ENCODE results near the gene LMNA.
A peak's percentile ranks its signal among the peaks of the same experiment; 100 is the strongest.

LMNA gene

GRCh38 chr1:156074661-156075060 is 39.9 kb upstream of the LMNA start:
- Histone ChIP-seq H3K4me3 (ENCODE audit: low read depth, low read length) (no peak overlapping the region), H3K27ac (ENCODE audit: low read depth, low read length) (peak overlapping the region; percentile 84), H3K4me1 (ENCODE audit: control insufficient read depth, insufficient read depth, low read length) (peaks cover 74% of the 10 kb centered on the region), H3K27me3 (ENCODE audit: control insufficient read depth, insufficient read depth, low read length) (no peaks in the 10 kb centered on the region), H3K9ac (ENCODE audit: low read depth, low read length) (no peak overlapping the region), H3K36me3 (ENCODE audit: control insufficient read depth, insufficient read depth, low read length) (peaks cover 40% of the 10 kb centered on the region), H3K9me3 (ENCODE audit: control insufficient read depth, insufficient read depth, low read length) (no peaks in the 10 kb centered on the region)

GRCh38 chr1:156075162-156075561 is 39.3 kb upstream of the LMNA start:
- no peak overlapping the region for H3K4me3 ChIP-seq (ENCODE audit: low read depth, low read length)
- no peaks in the 10 kb centered on the region for H3K27me3 ChIP-seq (ENCODE audit: control insufficient read depth, insufficient read depth, low read length)
- no peak overlapping the region for H3K9ac ChIP-seq (ENCODE audit: low read depth, low read length)
- peak overlapping the region; percentile 84 for H3K27ac ChIP-seq (ENCODE audit: low read depth, low read length)
- H3K9me3 ChIP-seq (ENCODE audit: control insufficient read depth, insufficient read depth, low read length), result no peaks in the 10 kb centered on the region
- H3K36me3 ChIP-seq (ENCODE audit: control insufficient read depth, insufficient read depth, low read length), result peaks cover 40% of the 10 kb centered on the region
- H3K4me1 ChIP-seq (ENCODE audit: control insufficient read depth, insufficient read depth, low read length), result peaks cover 78% of the 10 kb centered on the region

- Histone ChIP-seq H3K9me3 (ENCODE audit: control insufficient read depth, insufficient read depth, low read length) (no peaks in the 10 kb centered on the region), H3K27me3 (ENCODE audit: control insufficient read depth, insufficient read depth, low read length) (no peaks in the 10 kb centered on the region), H3K9ac (ENCODE audit: low read depth, low read length) (no peak overlapping the region), H3K27ac (ENCODE audit: low read depth, low read length) (peak overlapping the region; percentile 84), H3K4me1 (ENCODE audit: control insufficient read depth, insufficient read depth, low read length) (peaks cover 78% of the 10 kb centered on the region), H3K4me3 (ENCODE audit: low read depth, low read length) (no peak overlapping the region), H3K36me3 (ENCODE audit: control insufficient read depth, insufficient read depth, low read length) (peaks cover 37% of the 10 kb centered on the region)
Observed at GRCh38 chr1:156075775-156076204, 38.7 kb upstream of the LMNA start.

GRCh38 chr1:156076609-156077429 is 37.7 kb upstream of the LMNA start:
- peak overlapping the region; percentile 13; the same call in 1 of the 2 replicates for H3K4me3 ChIP-seq (ENCODE audit: low read depth, low read length)
- no peaks in the 10 kb centered on the region for H3K9me3 ChIP-seq (ENCODE audit: control insufficient read depth, insufficient read depth, low read length)
- H3K9ac ChIP-seq (ENCODE audit: low read depth, low read length), result peak overlapping the region; percentile 26; the same call in 1 of the 2 replicates

GRCh38 chr1:156077430-156077760 is 37.1 kb upstream of the LMNA start:
- Histone ChIP-seq H3K27ac (ENCODE audit: low read depth, low read length) (peak overlapping the region; percentile 84), H3K27me3 (ENCODE audit: control insufficient read depth, insufficient read depth, low read length) (no peaks in the 10 kb centered on the region), H3K36me3 (ENCODE audit: control insufficient read depth, insufficient read depth, low read length) (peaks cover 37% of the 10 kb centered on the region), H3K9ac (ENCODE audit: low read depth, low read length) (peak overlapping the region; percentile 26; the same call in 1 of the 2 replicates), H3K9me3 (ENCODE audit: control insufficient read depth, insufficient read depth, low read length) (no peaks in the 10 kb centered on the region), H3K4me3 (ENCODE audit: low read depth, low read length) (peak overlapping the region; percentile 13; the same call in 1 of the 2 replicates), H3K4me1 (ENCODE audit: control insufficient read depth, insufficient read depth, low read length) (peaks cover 71% of the 10 kb centered on the region)

More at GRCh38 chr1:156076609-156077429, 37.7 kb upstream of the LMNA start:
- Histone ChIP-seq H3K27ac (ENCODE audit: low read depth, low read length) (peak overlapping the region; percentile 84), H3K36me3 (ENCODE audit: control insufficient read depth, insufficient read depth, low read length) (peaks cover 37% of the 10 kb centered on the region), H3K27me3 (ENCODE audit: control insufficient read depth, insufficient read depth, low read length) (no peaks in the 10 kb centered on the region), H3K4me1 (ENCODE audit: control insufficient read depth, insufficient read depth, low read length) (peaks cover 75% of the 10 kb centered on the region)

GRCh38 chr1:156078728-156079127 is 35.8 kb upstream of the LMNA start:
- Histone ChIP-seq H3K27me3 (ENCODE audit: control insufficient read depth, insufficient read depth, low read length) (no peaks in the 10 kb centered on the region), H3K4me1 (ENCODE audit: control insufficient read depth, insufficient read depth, low read length) (peaks cover 58% of the 10 kb centered on the region), H3K36me3 (ENCODE audit: control insufficient read depth, insufficient read depth, low read length) (peaks cover 37% of the 10 kb centered on the region), H3K9ac (ENCODE audit: low read depth, low read length) (no peak overlapping the region), H3K4me3 (ENCODE audit: low read depth, low read length) (no peak overlapping the region), H3K9me3 (ENCODE audit: control insufficient read depth, insufficient read depth, low read length) (no peaks in the 10 kb centered on the region), H3K27ac (ENCODE audit: low read depth, low read length) (no peak overlapping the region)

GRCh38 chr1:156079762-156080161 is 34.7 kb upstream of the LMNA start:
- Histone ChIP-seq H3K9ac (ENCODE audit: low read depth, low read length) (no peak overlapping the region), H3K36me3 (ENCODE audit: control insufficient read depth, insufficient read depth, low read length) (peaks cover 34% of the 10 kb centered on the region)

GRCh38 chr1:156080241-156080862 is 34.2 kb upstream of the LMNA start:
- peak overlapping the region; percentile 88 for H3K4me3 ChIP-seq (ENCODE audit: low read depth, low read length)
- no peaks in the 10 kb centered on the region for H3K9me3 ChIP-seq (ENCODE audit: control insufficient read depth, insufficient read depth, low read length)
- H3K36me3 ChIP-seq (ENCODE audit: control insufficient read depth, insufficient read depth, low read length), result peaks cover 30% of the 10 kb centered on the region
- peaks cover 52% of the 10 kb centered on the region for H3K4me1 ChIP-seq (ENCODE audit: control insufficient read depth, insufficient read depth, low read length)
- peak overlapping the region; percentile 51; the same call in 1 of the 2 replicates for H3K9ac ChIP-seq (ENCODE audit: low read depth, low read length)
- H3K27me3 ChIP-seq (ENCODE audit: control insufficient read depth, insufficient read depth, low read length), result no peaks in the 10 kb centered on the region
- H3K27ac ChIP-seq (ENCODE audit: low read depth, low read length), result peak overlapping the region; percentile 98

More at GRCh38 chr1:156079762-156080161, 34.7 kb upstream of the LMNA start:
- H3K9me3 ChIP-seq (ENCODE audit: control insufficient read depth, insufficient read depth, low read length), result no peaks in the 10 kb centered on the region
- H3K4me1 ChIP-seq (ENCODE audit: control insufficient read depth, insufficient read depth, low read length), result peaks cover 54% of the 10 kb centered on the region
- H3K27me3 ChIP-seq (ENCODE audit: control insufficient read depth, insufficient read depth, low read length), result no peaks in the 10 kb centered on the region
- H3K27ac ChIP-seq (ENCODE audit: low read depth, low read length), result peak overlapping the region; percentile 98
- H3K4me3 ChIP-seq (ENCODE audit: low read depth, low read length), result peak overlapping the region; percentile 88

GRCh38 chr1:156080863-156081179 is 33.7 kb upstream of the LMNA start:
- Histone ChIP-seq H3K27me3 (ENCODE audit: control insufficient read depth, insufficient read depth, low read length) (no peaks in the 10 kb centered on the region), H3K9me3 (ENCODE audit: control insufficient read depth, insufficient read depth, low read length) (no peaks in the 10 kb centered on the region), H3K9ac (ENCODE audit: low read depth, low read length) (peak overlapping the region; percentile 81), H3K36me3 (ENCODE audit: control insufficient read depth, insufficient read depth, low read length) (peaks cover 27% of the 10 kb centered on the region), H3K4me1 (ENCODE audit: control insufficient read depth, insufficient read depth, low read length) (peaks cover 48% of the 10 kb centered on the region), H3K27ac (ENCODE audit: low read depth, low read length) (peak overlapping the region; percentile 98), H3K4me3 (ENCODE audit: low read depth, low read length) (peak overlapping the region; percentile 88)

GRCh38 chr1:156081180-156081916 is 33.2 kb upstream of the LMNA start:
- Histone ChIP-seq H3K27me3 (ENCODE audit: control insufficient read depth, insufficient read depth, low read length) (no peaks in the 10 kb centered on the region), H3K27ac (ENCODE audit: low read depth, low read length) (peak overlapping the region; percentile 98), H3K36me3 (ENCODE audit: control insufficient read depth, insufficient read depth, low read length) (peaks cover 22% of the 10 kb centered on the region), H3K9ac (ENCODE audit: low read depth, low read length) (peak overlapping the region; percentile 81), H3K4me3 (ENCODE audit: low read depth, low read length) (peak overlapping the region; percentile 88), H3K9me3 (ENCODE audit: control insufficient read depth, insufficient read depth, low read length) (no peaks in the 10 kb centered on the region), H3K4me1 (ENCODE audit: control insufficient read depth, insufficient read depth, low read length) (peaks cover 46% of the 10 kb centered on the region)

Measured in HUES48 (cell line).